Pancreas (tissue), 10 donors: Measurements from ENCODE around the gene APC2. TPM values are rescaled to one million over a fixed set of nuclear protein-coding genes. Genes with fewer than 3 reads are reported as not detected.
"Not testable (repeated sequence)": the region's sequence is repeated elsewhere in the genome, so short reads cannot be mapped to it uniquely, and the experiment has no call there.

Source experiments
- ATAC-seq, 4 donors: fragments of 200-7000 bp; cut with Tn5 transposase; one replicate each; pipeline versions ENCODE4 v1.8.0 to v1.9.1; 2020; ENCODE audit warnings: mild to moderate bottlenecking in 4 of 4, moderate library complexity in 4 of 4
- DNase-seq, 6 donors: peaks; one replicate each; pipeline ENCODE4 v3.0.0-alpha.2; 2020
- FAIRE-seq: peaks from 2 replicates; lab custom pipeline; 2012; peaks lifted over from hg19 to GRCh38; lab: Jason Lieb, UNC
- H3K27ac ChIP-seq, 4 donors: fragments of 200-600 bp; sonication (generic); 1 replicate in 3 of 4; 2 replicates in 1 of 4; pipeline versions ENCODE4 v1.5.0 to v1.8.0; 2020
- H3K27me3 ChIP-seq, 4 donors: fragments of 200-600 bp; one replicate each; pipeline ENCODE4 v1.8.0; 2021
- H3K36me3 ChIP-seq, 3 donors: fragments of 200-600 bp; sonication (generic) in 1 of 3; one replicate each; pipeline versions ENCODE4 v1.5.0 to v1.8.0; 2020 to 2021
- H3K4me1 ChIP-seq, 3 donors: fragments of 200-600 bp; one replicate each; pipeline ENCODE4 v1.8.0; 2021
- H3K4me3 ChIP-seq, 4 donors: fragments of 200-600 bp; sonication (generic) in 2 of 4; one replicate each; pipeline versions ENCODE4 v1.5.0 to v1.8.0; 2020 to 2021
- H3K9me3 ChIP-seq, 4 donors: fragments of 200-600 bp; one replicate each; pipeline ENCODE4 v1.8.0; 2021
- CTCF ChIP-seq, 4 donors: fragments of 200-600 bp; sonication (generic) in 3 of 4; IDR thresholded peaks; one replicate each; pipeline versions ENCODE4 v1.5.0 to v1.8.0; 2021; ENCODE audit warnings: antibody characterized with exemption in 4 of 4
- WGBS, 2 donors: extraction: QIAGEN DNeasy Blood & Tissue Kit; methylation state at CpG; one replicate each; pipeline ENCODE4 v1.1.7; 2013; 5-methylcytosine and 5-hydroxymethylcytosine counted together
- intact Hi-C, 3 donors: fragments of 100-400 bp; cut with DNase I; formaldehyde crosslinking; loops; one replicate each; pipeline versions ENCODE4 v1.11.1 to v1.14.2; 2022
- polyA plus RNA-seq, 2 donors: library from polyadenylated mRNA; stranded (reverse); fragments of 200-250 nt; gene quantifications; one replicate each; pipeline ENCODE4 v1.2.3, GENCODE V29; 2013
- total RNA-seq, 6 donors: library from RNA; stranded (reverse); fragmentation: NEBNext Ultra II Directional in 4 of 6; extraction: Animal tissue kit (Norgen Biotek cat#: 25700) in 4 of 6; gene quantifications; one replicate each; pipeline versions ENCODE4 v1.2.1 to v1.2.4, GENCODE V29; 2021 to 2023
- donor health status: healthy with polysubstance abuse.
- donor health status: DM: no; HTN: no; CAD: no; lungs with moderate emphysema.
- donor health status: DM: no; HTN: no; CAD: no.
- donor health status: control.
- donor health status: control.
- donor health status: Bipolar disorder and iron deficiency.
- donor health status: DM: yes; HTN: yes; CAD: no.
- donor health status: DM: no; HTN: no; CAD: no.
- donor health status: DM: no; HTN: no; CAD: no.
- donor health status: DM: yes; HTN: yes; CAD: no.

APC2 gene
- total and polyA plus RNA-seq, 8 donors = 0.04 to 0.27 (median 0.06) TPM; not detected in 1

GRCh38 chr19:1473085-1473851 is 23.3 kb downstream of the APC2 start:
- intact Hi-C loops = no loop called here
- ATAC-seq (no peak), DNase-seq (peak in 1 of 6 donors; percentile 67), FAIRE-seq (no peak)
- TF ChIP-seq CTCF (IDR thresholded peaks at IDR 0.05) = no peak
- Histone ChIP-seq H3K27me3 (peaks cover 0 to 25% (median 0%) of the 10 kb centered on the region in 4 donors), H3K4me1 (peaks cover 24 to 29% (median 28%) of the 10 kb centered on the region in 3 donors), H3K9me3 (no peaks in the 10 kb centered on the region), H3K4me3 (no peak overlapping the region), H3K27ac (no peak overlapping the region), H3K36me3 (no peaks in the 10 kb centered on the region)
- 63 to 68% methylated on average over 19 to 20 of the region's 20 CpGs for WGBS, 2 donors

GRCh38 chr19:1474011-1474764 is 24.3 kb downstream of the APC2 start:
- TF ChIP-seq CTCF (IDR thresholded peaks at IDR 0.05) = no peak
- intact Hi-C loops = no loop called here
- FAIRE-seq (no peak), DNase-seq (peak in 2 of 6 donors; percentile 33 to 70), ATAC-seq (no peak)
- WGBS, 2 donors = 80 to 82% methylated on average over 31 of the region's 31 CpGs
- H3K4me1 ChIP-seq = peaks cover 20 to 29% (median 25%) of the 10 kb centered on the region in 3 donors
- H3K27ac ChIP-seq = no peak overlapping the region
- H3K4me3 ChIP-seq = no peak overlapping the region
- no peaks in the 10 kb centered on the region for H3K36me3 ChIP-seq
- peaks cover 0 to 21% (median 0%) of the 10 kb centered on the region in 4 donors for H3K27me3 ChIP-seq
- H3K9me3 ChIP-seq = no peaks in the 10 kb centered on the region

DNA sequence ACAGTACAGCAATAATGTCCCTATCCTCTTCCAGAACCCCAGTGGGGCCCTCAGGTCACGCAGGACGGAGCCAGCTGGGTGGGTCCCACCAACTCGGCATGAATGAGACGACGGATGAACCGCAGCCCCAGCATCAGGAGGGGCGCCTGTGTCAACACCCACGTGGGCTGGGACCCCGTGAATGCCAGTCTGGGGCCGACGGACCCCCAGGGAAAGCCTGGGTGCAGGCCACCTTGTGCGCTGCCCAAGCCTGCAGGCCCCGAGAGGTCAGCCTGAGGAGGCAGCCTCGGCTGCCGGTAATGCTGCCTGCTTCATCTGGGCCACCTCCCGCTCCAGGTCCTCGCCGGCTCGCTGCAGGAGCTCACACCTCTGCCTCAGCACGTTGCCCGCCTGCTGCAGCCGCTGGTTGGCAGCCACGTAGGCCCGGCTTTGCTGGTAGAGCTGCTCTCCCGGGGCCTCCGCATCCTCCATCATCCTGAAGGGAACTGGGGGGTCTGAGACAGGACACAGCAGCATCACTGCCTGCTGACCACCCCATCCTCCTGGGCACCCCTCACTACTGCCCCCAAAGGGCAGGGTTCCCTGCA is 24.9 kb downstream of the APC2 start:
- intact Hi-C loops = no loop called here
- no peak for TF ChIP-seq CTCF (IDR thresholded peaks at IDR 0.05)
- Histone ChIP-seq H3K4me3 (no peak overlapping the region), H3K27ac (no peak overlapping the region), H3K27me3 (peaks cover 0 to 21% (median 0%) of the 10 kb centered on the region in 4 donors), H3K4me1 (peaks cover 17 to 26% (median 24%) of the 10 kb centered on the region in 3 donors), H3K9me3 (no peaks in the 10 kb centered on the region), H3K36me3 (no peaks in the 10 kb centered on the region)
- ATAC-seq = no peak
- DNase-seq = peak in 1 of 6 donors; percentile 70
- 88 to 89% methylated on average over 20 to 26 of the region's 26 CpGs for WGBS, 2 donors
- FAIRE-seq = no peak

DNA sequence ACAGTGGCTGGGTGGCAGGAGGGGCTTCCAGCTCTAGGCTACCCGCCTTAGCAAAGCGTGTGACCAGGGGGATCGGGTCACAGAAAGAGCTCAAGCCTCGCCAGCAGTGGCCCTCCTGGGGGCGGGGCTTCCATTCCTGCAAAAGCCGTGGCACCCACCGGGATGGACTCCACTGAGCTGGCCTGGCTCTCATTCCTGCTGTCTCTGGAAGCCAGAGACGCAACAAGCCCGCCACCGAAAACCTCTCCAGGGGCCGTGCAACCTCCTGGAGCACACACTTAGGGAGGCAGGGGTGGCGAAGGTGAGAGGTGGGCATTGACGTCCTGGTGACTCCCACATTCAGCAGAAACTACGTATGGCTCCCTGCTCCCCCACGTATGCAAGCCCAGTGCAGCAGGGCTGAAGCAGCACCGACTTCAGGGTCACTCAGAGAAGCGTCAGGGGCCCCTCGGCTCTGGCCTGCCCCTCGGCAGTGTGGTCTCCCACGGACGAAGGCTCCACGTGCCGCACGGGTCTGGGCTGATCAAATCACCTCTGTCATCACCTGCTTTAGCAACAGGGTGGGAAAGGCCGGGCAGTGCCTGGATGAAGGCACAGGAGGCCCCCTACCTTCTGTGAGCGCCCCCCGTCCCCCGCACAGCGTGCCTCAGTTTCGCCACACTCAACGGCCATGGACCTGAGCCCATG is 26.0 kb downstream of the APC2 start:
- Histone ChIP-seq H3K36me3 (no peaks in the 10 kb centered on the region), H3K27ac (no peak overlapping the region), H3K9me3 (no peaks in the 10 kb centered on the region), H3K27me3 (peaks cover 0 to 20% (median 0%) of the 10 kb centered on the region in 4 donors), H3K4me1 (peaks cover 6 to 16% (median 16%) of the 10 kb centered on the region in 3 donors), H3K4me3 (no peak overlapping the region)
- peak in 2 of 6 donors; percentile 40 to 72 for DNase-seq
- intact Hi-C loops = no loop called here
- no peak for ATAC-seq
- TF ChIP-seq CTCF (IDR thresholded peaks at IDR 0.05) = no peak
- FAIRE-seq = no peak
- whole genome bisulfite sequencing, 2 donors = 91 to 96% methylated on average over 31 of the region's 31 CpGs

DNA sequence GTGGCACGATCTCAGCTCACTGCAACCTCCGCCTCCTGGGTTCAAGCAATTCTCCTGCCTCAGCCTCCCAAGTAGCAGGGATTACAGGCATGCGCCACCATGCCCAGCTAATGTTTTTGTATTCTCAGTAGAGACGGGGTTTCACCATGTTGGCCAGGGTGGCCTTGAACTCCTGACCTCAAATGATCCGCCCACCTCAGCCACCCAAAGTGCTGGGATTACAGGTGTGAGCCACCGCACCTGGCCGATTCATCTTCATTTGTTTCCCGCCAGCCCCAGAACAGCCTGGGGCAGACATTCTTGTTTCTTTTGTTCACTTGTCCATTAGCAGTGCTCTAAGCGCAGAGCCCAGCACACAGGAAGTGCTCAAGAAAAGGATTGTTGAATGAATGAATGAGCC is 27.1 kb downstream of the APC2 start:
- H3K4me3 ChIP-seq, intact Hi-C loops: not testable (repeated sequence)

More for the DNA sequence above, 27.1 kb downstream of the APC2 start:
- WGBS, 2 donors = 91 to 92% methylated on average over 9 of the region's 9 CpGs
- Histone ChIP-seq H3K4me1 (peaks cover 0 to 12% (median 11%) of the 10 kb centered on the region in 3 donors), H3K27me3 (peaks cover 0 to 11% (median 0%) of the 10 kb centered on the region in 4 donors)
- not testable (repeated sequence) for H3K36me3 ChIP-seq, H3K9me3 ChIP-seq, DNase-seq, FAIRE-seq, ATAC-seq, H3K27ac ChIP-seq
